ENCODE data around the gene AMELY. TPM values are rescaled to one million over a fixed set of nuclear protein-coding genes. Genes with fewer than 3 reads are reported as not detected.
A peak's percentile ranks its signal among the peaks of the same experiment; 100 is the strongest.
"Not testable (repeated sequence)": the region's sequence is repeated elsewhere in the genome, so short reads cannot be mapped to it uniquely, and the experiment has no call there.

Gene AMELY
- total RNA-seq, 2 donors from 2014 or later: not detected

DNA sequence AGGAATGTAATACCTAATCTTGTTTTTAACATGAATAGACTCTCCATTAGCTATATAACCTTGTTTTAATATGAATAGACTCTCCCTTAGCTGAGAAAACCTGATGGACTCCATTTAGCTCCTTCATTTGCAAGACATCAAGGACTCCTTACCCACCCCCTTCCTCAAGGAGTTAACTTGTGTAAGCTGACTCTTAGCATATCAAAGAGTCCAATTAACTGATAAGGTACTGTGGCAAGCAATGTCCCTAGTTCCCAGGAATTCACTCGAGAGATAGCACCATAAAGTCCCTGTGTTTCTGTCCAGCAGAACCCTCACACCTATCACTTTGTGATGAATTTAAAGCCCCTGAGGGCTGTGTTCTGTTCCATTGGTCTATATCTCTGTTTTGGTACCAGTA is 16.3 kb downstream of the AMELY start:
- no peak overlapping the region for H3K27ac ChIP-seq

DNA sequence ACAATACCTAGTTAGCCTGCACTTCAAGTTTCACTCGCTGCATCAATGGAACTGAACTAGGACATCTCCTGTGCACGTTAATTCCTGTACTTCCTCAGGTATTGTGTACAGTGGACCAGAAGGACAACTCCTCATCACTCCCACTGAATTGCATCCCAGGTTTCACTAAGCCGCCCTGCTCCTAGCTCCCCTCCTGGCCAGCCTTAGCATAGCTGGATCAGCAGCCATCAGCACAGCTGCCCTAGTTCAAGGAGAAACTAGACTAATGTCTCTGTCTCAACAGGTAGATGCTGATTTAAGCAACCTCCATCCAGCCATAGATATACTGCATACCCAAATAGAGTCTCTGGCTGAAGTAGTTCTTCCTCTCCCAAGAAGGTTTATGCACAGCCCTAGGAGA is 17.1 kb downstream of the AMELY start:
- H3K36me3 ChIP-seq: no peaks in the 10 kb centered on the region
- WGBS: 84% methylated on average over 3 of the region's 3 CpGs
- H3K27me3 ChIP-seq (replicated peaks; ENCODE audit: insufficient read depth): no peaks in the 10 kb centered on the region
- H3K9me3 ChIP-seq: no peaks in the 10 kb centered on the region
- H3K4me1 ChIP-seq (replicated peaks): no peaks in the 10 kb centered on the region
- DNase-seq (ENCODE audit: low spot score): no peak
- no peak overlapping the region for H3K4me3 ChIP-seq
- H3K27ac ChIP-seq: no peak overlapping the region
- TF ChIP-seq, protein P1, sequence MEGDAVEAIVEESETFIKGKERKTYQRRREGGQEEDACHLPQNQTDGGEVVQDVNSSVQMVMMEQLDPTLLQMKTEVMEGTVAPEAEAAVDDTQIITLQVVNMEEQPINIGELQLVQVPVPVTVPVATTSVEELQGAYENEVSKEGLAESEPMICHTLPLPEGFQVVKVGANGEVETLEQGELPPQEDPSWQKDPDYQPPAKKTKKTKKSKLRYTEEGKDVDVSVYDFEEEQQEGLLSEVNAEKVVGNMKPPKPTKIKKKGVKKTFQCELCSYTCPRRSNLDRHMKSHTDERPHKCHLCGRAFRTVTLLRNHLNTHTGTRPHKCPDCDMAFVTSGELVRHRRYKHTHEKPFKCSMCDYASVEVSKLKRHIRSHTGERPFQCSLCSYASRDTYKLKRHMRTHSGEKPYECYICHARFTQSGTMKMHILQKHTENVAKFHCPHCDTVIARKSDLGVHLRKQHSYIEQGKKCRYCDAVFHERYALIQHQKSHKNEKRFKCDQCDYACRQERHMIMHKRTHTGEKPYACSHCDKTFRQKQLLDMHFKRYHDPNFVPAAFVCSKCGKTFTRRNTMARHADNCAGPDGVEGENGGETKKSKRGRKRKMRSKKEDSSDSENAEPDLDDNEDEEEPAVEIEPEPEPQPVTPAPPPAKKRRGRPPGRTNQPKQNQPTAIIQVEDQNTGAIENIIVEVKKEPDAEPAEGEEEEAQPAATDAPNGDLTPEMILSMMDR (IDR thresholded peaks at IDR 0.05): no peak
- TF ChIP-seq POLR2AphosphoS5 (IDR thresholded peaks at IDR 0.05) (no peak), POLR2A (IDR thresholded peaks at IDR 0.05) (no peak)
- intact Hi-C loops (cut with DNase I): no loop called here

More for the DNA sequence above, 16.3 kb downstream of the AMELY start:
- H3K4me3 ChIP-seq: no peak overlapping the region
- H3K27me3 ChIP-seq (replicated peaks; ENCODE audit: insufficient read depth): no peaks in the 10 kb centered on the region
- TF ChIP-seq, protein P1 (IDR thresholded peaks at IDR 0.05): no peak
- TF ChIP-seq POLR2A (IDR thresholded peaks at IDR 0.05): no peak
- intact Hi-C loops (cut with DNase I): no loop called here
- no peaks in the 10 kb centered on the region for H3K4me1 ChIP-seq (replicated peaks)
- WGBS: 25% methylated on average over 1 of the region's 1 CpG
- H3K9me3 ChIP-seq: no peaks in the 10 kb centered on the region
- H3K36me3 ChIP-seq: no peaks in the 10 kb centered on the region
- no peak for DNase-seq (ENCODE audit: low spot score)

DNA sequence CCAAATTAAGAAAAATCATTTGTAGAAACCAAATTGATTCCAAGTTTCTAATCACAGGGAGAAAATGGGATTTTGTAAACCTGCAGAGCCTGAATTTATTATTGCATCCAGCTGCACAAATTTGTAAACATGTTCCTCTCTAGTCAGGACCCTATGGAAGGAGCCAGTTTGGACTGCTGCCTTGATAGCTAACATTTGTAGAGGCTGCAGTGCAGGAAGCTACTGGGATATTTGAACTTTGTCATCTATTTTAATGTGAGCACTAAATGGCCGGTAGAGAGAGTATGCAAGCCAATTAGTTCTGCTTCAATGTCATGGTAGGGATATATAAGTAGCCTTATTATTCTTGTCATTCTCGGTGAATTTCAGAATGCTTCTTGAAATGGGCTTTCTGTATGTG is 62.2 kb downstream of the AMELY start:
- Histone ChIP-seq H3K9me3 (no peaks in the 10 kb centered on the region), H3K36me3 (no peaks in the 10 kb centered on the region), H3K4me1 (replicated peaks) (no peaks in the 10 kb centered on the region), H3K27me3 (replicated peaks; ENCODE audit: insufficient read depth) (no peaks in the 10 kb centered on the region), H3K27ac (no peak overlapping the region), H3K4me3 (no peak overlapping the region)
- TF ChIP-seq, protein P1 (IDR thresholded peaks at IDR 0.05): no peak
- no peak for TF ChIP-seq POLR2A (IDR thresholded peaks at IDR 0.05)
- TF ChIP-seq POLR2AphosphoS5 (IDR thresholded peaks at IDR 0.05): no peak
- intact Hi-C loops (cut with DNase I): no loop called here
- 46% methylated on average over 2 of the region's 2 CpGs for WGBS
- peak; percentile 3 for DNase-seq (ENCODE audit: low spot score)

DNA sequence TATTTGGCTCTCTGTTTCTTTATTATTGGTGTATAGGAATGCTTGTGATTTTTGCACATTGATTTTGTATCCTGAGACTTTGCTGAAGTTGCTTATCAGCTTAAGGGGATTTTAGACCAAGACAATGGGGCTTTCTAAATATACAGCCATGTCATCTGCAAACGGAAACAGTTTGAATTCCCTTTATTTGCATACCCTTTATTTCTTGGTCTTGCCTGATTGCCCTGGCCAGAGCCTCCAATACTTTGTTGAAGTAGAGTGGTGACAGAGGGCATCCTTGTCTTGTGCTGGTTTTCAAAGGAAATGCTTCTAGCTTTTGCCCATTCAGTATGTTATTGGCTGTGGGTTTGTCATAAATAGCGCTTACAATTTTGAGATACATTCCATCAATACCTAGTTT is 68.9 kb downstream of the AMELY start:
- H3K4me1 ChIP-seq (replicated peaks); H3K9me3 ChIP-seq; H3K27me3 ChIP-seq (replicated peaks; ENCODE audit: insufficient read depth); H3K36me3 ChIP-seq; H3K4me3 ChIP-seq; intact Hi-C loops (cut with DNase I); DNase-seq (ENCODE audit: low spot score); H3K27ac ChIP-seq: not testable (repeated sequence)
- WGBS: 30% methylated on average over 2 of the region's 2 CpGs

Other genes starting within 250 kb of the AMELY start
- 10 to 100 TPM in 1 of 2 donors, 1 to 10 TPM in 1; 9.4 to 11.3 TPM for gene TBL1Y, start 1.1 kb downstream of the AMELY start, total RNA-seq